ENCODE results near the gene TBC1D14.

Gene TBC1D14

DNA sequence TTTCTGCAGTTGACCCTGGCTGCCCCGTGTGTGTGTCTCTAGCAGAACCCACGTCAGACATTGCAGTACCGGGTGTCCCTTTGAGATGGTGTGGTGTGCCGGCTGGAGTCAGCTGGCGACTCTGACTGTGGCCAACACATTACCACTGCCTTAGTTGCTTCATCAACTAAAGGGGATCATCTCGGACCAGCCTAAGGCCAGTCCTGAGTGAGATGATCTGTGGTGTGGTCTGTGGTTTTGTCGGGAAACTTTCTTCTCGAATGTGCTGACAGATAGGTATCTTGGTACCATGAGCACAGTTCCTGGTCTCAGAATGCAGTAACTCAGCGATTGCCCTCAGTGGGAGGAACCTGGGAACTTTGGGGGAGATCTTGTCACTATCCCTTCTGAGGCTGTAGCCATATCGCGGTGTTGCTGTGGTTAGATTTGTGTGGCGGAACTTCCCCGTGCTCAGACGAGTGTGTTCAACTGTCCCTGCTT is 15.8 kb downstream of the TBC1D14 start:
- H3K27ac ChIP-seq, result peak overlapping the region; percentile 78
- peak overlapping the region; percentile 36; the same call in 1 of the 2 replicates for H3K9ac ChIP-seq
- H3K4me1 ChIP-seq, result peaks cover 99% of the 10 kb centered on the region
- no peaks in the 10 kb centered on the region for H3K9me3 ChIP-seq
- H3K4me2 ChIP-seq, result peak overlapping the region; percentile 78
- peaks cover 72% of the 10 kb centered on the region for H3K36me3 ChIP-seq
- peak overlapping the region; percentile 17; the same call in 1 of the 2 replicates for H3K4me3 ChIP-seq
- H3K27me3 ChIP-seq, result no peaks in the 10 kb centered on the region
- TF ChIP-seq Cebpa-rat (IDR thresholded peaks at IDR 0.05), result no peak
- peaks cover 100% of the 10 kb centered on the region for H4K20me1 ChIP-seq

- no peaks in the 10 kb centered on the region for H3K27me3 ChIP-seq
- peak overlapping the region; percentile 17; the same call in 1 of the 2 replicates for H3K4me3 ChIP-seq
- H3K27ac ChIP-seq, result peak overlapping the region; percentile 78
- peaks cover 100% of the 10 kb centered on the region for H4K20me1 ChIP-seq
- TF ChIP-seq Cebpa-rat (IDR thresholded peaks at IDR 0.05), result peak; percentile 39; the same call in 1 of the 2 replicates
- peak overlapping the region; percentile 78 for H3K4me2 ChIP-seq
- H3K36me3 ChIP-seq, result peaks cover 72% of the 10 kb centered on the region
- H3K4me1 ChIP-seq, result peaks cover 99% of the 10 kb centered on the region
- no peaks in the 10 kb centered on the region for H3K9me3 ChIP-seq
- H3K9ac ChIP-seq, result peak overlapping the region; percentile 36; the same call in 1 of the 2 replicates
Observed at GRCh38 chr4:6926081-6926480, 16.5 kb downstream of the TBC1D14 start.

- peak overlapping the region; percentile 78 for H3K4me2 ChIP-seq
- peak overlapping the region; percentile 64 for H3K9ac ChIP-seq
- peaks cover 100% of the 10 kb centered on the region for H4K20me1 ChIP-seq
- no peak for TF ChIP-seq Cebpa-rat (IDR thresholded peaks at IDR 0.05)
- H3K4me3 ChIP-seq, result peak overlapping the region; percentile 29; the same call in 1 of the 2 replicates
- peak overlapping the region; percentile 78 for H3K27ac ChIP-seq
- H3K27me3 ChIP-seq, result no peaks in the 10 kb centered on the region
- peaks cover 2% of the 10 kb centered on the region for H3K9me3 ChIP-seq
- peaks cover 99% of the 10 kb centered on the region for H3K4me1 ChIP-seq
- H3K36me3 ChIP-seq, result peaks cover 72% of the 10 kb centered on the region
Observed at GRCh38 chr4:6926681-6927478, 17.3 kb downstream of the TBC1D14 start.

DNA sequence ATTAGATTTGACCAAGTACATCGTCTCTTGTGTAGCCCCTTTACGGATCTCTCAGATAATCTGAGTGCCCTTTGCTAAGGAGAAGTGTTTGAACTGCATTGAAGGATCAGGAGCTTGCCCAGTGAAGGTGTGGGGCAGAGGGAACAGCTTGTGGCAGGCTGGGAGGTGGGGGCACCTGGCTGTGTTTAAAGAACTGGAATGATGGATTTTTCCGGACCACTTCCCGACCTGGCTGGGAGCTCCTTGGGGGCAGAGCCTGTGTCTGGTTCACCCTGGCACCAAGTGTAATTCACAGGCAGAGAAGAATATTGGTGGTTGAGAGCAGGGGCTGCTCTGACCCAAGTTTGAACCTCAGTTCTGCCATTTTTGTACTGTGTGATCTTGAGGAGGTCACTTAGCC is 18.5 kb downstream of the TBC1D14 start:
- Histone ChIP-seq H3K4me1 (peaks cover 99% of the 10 kb centered on the region), H3K9ac (peak overlapping the region; percentile 64; the same call in 1 of the 2 replicates), H4K20me1 (peaks cover 88% of the 10 kb centered on the region), H3K27ac (peak overlapping the region; percentile 78), H3K9me3 (peaks cover 13% of the 10 kb centered on the region), H3K27me3 (no peaks in the 10 kb centered on the region), H3K36me3 (peaks cover 71% of the 10 kb centered on the region), H3K4me3 (no peak overlapping the region), H3K4me2 (peak overlapping the region; percentile 78)
- no peak for TF ChIP-seq Cebpa-rat (IDR thresholded peaks at IDR 0.05)

GRCh38 chr4:6929339-6929811 is 19.7 kb downstream of the TBC1D14 start:
- Histone ChIP-seq H3K27ac (peak overlapping the region; percentile 78), H3K4me1 (peaks cover 98% of the 10 kb centered on the region), H3K9me3 (peaks cover 25% of the 10 kb centered on the region), H3K9ac (peak overlapping the region; percentile 64), H4K20me1 (peaks cover 75% of the 10 kb centered on the region), H3K4me2 (peak overlapping the region; percentile 78), H3K27me3 (no peaks in the 10 kb centered on the region), H3K36me3 (peaks cover 70% of the 10 kb centered on the region), H3K4me3 (no peak overlapping the region)
- no peak for TF ChIP-seq Cebpa-rat (IDR thresholded peaks at IDR 0.05)

DNA sequence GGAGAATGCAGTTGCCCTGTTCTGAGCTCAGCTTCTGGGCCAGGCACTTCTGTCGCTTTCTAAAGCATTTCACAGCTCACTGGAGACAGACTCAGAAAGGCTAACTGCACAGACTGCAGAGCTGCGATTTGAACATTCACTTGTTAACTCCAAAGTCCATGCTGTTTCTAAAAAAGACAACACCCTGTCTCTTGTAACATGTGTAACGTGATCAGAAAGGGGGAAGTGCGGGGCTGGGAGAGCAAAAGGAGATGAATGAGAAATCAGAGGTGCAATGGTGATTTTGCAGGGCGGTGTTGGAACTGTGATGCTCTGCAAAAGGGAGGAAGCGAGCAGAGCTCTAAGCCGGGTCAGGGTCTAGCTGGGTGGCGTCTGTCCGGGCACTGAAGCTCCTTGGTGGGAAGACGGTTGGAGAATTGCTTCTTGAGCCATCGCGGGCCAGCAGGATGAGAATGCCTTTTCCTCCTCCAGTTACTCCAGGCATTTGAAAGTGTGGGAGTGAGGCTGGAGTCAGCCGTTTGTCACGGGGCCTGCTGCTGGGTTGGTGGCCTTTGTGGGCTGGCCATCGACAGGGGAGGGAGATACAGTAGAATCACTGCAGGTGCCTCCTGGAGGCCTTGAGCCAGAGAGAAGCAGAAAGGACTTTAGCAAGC is 20.3 kb downstream of the TBC1D14 start:
- no peaks in the 10 kb centered on the region for H3K27me3 ChIP-seq
- H3K4me3 ChIP-seq, result no peak overlapping the region
- H3K4me2 ChIP-seq, result peak overlapping the region; percentile 78
- H3K27ac ChIP-seq, result peak overlapping the region; percentile 78
- peak overlapping the region; percentile 64 for H3K9ac ChIP-seq
- peaks cover 70% of the 10 kb centered on the region for H3K36me3 ChIP-seq
- peaks cover 70% of the 10 kb centered on the region for H4K20me1 ChIP-seq
- TF ChIP-seq Cebpa-rat (IDR thresholded peaks at IDR 0.05), result no peak
- peaks cover 98% of the 10 kb centered on the region for H3K4me1 ChIP-seq
- peaks cover 26% of the 10 kb centered on the region for H3K9me3 ChIP-seq

- H3K9ac ChIP-seq, result no peak overlapping the region
- H3K4me3 ChIP-seq, result no peak overlapping the region
- no peak for TF ChIP-seq Cebpa-rat (IDR thresholded peaks at IDR 0.05)
- peaks cover 44% of the 10 kb centered on the region for H4K20me1 ChIP-seq
- peaks cover 98% of the 10 kb centered on the region for H3K4me1 ChIP-seq
- no peaks in the 10 kb centered on the region for H3K27me3 ChIP-seq
- H3K4me2 ChIP-seq, result peak overlapping the region; percentile 9
- H3K9me3 ChIP-seq, result peaks cover 28% of the 10 kb centered on the region
- peaks cover 65% of the 10 kb centered on the region for H3K36me3 ChIP-seq
- peak overlapping the region; percentile 20; the same call in 1 of the 2 replicates for H3K27ac ChIP-seq
Observed at GRCh38 chr4:6932475-6932874, 22.8 kb downstream of the TBC1D14 start.

DNA sequence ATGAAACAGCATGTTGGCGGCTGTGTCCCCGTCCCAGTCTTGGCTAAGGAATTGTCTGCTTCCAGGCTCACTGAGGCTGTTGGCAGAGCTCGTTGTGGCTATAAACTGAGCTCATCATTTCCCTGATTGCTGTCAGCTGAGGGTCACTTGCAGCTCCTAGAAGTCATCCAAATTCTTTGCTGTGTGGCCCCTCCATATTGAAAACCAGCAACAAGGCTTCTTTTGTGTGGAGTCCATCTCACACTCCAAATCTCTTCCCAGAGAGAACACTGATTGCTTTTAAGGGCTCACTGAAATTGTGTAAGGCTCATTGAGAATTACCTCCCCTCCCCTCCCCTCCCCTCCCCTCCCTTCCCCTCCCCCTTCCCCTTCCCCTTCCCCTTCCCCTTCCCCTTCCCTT is 23.3 kb downstream of the TBC1D14 start:
- Histone ChIP-seq H3K4me3 (no peak overlapping the region), H3K4me1 (peaks cover 98% of the 10 kb centered on the region), H3K9me3 (peaks cover 28% of the 10 kb centered on the region), H4K20me1 (peaks cover 40% of the 10 kb centered on the region), H3K9ac (no peak overlapping the region), H3K27me3 (no peaks in the 10 kb centered on the region), H3K27ac (peak overlapping the region; percentile 20; the same call in 1 of the 2 replicates), H3K4me2 (peak overlapping the region; percentile 9), H3K36me3 (peaks cover 61% of the 10 kb centered on the region)
- no peak for TF ChIP-seq Cebpa-rat (IDR thresholded peaks at IDR 0.05)

DNA sequence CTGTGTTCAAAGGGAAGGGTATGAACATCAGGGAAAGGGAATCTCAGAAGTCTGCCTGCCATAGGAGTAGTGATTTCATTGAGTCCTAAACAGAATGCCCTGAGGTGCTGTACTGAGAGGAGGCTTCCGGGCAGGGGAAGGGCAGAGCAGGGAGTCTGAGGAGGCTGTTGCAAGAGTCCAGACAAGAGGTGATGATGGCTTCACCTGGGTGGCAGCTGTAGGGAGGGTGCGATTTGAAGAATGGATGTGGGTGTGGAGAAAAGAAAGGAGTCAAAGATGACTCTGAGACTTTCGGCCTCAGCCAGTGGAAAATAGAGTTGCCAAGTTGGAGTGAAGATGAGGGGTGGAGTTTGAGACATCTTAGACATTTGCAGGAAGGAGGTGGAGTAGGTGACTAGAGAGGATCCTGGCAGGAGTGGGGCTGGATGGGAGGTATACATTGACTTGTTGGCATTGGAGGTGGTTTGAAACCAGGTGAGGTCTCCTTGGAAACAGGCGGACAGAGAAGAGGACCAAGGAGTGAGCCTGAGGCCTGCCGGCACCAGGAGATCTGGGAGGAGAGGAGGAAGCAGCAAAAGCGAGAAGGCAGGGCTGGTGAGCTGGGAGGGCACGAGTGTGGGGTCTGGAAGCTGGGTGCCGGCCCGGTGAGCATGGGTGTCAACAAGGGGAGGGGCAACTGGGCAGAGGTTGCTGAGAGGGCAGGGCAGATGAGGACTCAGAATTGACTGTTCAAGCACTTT is 24.2 kb downstream of the TBC1D14 start:
- TF ChIP-seq Cebpa-rat (IDR thresholded peaks at IDR 0.05), result no peak
- peaks cover 98% of the 10 kb centered on the region for H3K4me1 ChIP-seq
- H3K9ac ChIP-seq, result no peak overlapping the region
- peak overlapping the region; percentile 5; the same call in 1 of the 2 replicates for H3K27ac ChIP-seq
- peak overlapping the region; percentile 6 for H3K4me2 ChIP-seq
- H3K4me3 ChIP-seq, result no peak overlapping the region
- H4K20me1 ChIP-seq, result peaks cover 30% of the 10 kb centered on the region
- peaks cover 28% of the 10 kb centered on the region for H3K9me3 ChIP-seq
- no peaks in the 10 kb centered on the region for H3K27me3 ChIP-seq
- peaks cover 51% of the 10 kb centered on the region for H3K36me3 ChIP-seq

Data from BLaER1 (cell line).